GM19099 (cell line): ENCODE results near the gene SNX2.

Experiments used
- POLR2A ChIP-seq: IDR thresholded peaks from 3 replicates; pipeline ENCODE4 v1.6.1; 2011; ENCODE audit warnings: low read depth; ENCODE audit not compliant: insufficient read length; ENCODE audit errors: extremely low read depth

Gene SNX2, protein sequence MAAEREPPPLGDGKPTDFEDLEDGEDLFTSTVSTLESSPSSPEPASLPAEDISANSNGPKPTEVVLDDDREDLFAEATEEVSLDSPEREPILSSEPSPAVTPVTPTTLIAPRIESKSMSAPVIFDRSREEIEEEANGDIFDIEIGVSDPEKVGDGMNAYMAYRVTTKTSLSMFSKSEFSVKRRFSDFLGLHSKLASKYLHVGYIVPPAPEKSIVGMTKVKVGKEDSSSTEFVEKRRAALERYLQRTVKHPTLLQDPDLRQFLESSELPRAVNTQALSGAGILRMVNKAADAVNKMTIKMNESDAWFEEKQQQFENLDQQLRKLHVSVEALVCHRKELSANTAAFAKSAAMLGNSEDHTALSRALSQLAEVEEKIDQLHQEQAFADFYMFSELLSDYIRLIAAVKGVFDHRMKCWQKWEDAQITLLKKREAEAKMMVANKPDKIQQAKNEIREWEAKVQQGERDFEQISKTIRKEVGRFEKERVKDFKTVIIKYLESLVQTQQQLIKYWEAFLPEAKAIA

DNA sequence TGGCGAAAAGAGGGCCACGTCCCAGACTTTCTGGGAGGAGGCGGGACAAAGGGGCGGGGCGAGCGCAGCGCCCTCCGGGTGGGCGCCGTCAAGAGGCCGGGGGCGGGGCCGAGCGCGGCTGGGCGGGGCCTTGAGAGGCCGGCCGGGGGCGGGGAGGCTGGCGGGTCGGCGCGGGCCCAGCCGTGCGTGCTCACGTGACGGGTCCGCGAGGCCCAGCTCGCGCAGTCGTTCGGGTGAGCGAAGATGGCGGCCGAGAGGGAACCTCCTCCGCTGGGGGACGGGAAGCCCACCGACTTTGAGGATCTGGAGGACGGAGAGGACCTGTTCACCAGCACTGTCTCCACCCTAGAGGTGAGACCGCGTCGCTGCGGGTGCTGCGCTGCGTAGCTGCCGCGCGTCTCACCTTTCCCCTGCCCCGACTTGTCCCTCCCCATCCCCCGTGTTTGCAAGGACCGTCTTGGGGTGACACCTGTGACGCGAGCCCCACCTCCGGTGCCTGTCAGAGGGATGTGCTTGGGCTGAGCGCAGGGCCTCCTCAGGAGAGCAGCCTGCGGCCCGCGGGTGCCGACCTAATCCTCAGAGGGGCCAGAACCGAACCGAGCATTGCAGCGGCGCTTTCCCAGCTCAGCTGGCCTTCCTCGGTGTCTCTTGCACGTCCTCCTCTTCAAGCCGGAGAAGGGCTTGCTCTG, at the start of gene SNX2:
SNX2 (plus strand) TSS at position 220 of the 689 bp plus-strand sequence; CDS start at position 244, 24 bp downstream.
- TF ChIP-seq POLR2A: peak; percentile 84

DNA sequence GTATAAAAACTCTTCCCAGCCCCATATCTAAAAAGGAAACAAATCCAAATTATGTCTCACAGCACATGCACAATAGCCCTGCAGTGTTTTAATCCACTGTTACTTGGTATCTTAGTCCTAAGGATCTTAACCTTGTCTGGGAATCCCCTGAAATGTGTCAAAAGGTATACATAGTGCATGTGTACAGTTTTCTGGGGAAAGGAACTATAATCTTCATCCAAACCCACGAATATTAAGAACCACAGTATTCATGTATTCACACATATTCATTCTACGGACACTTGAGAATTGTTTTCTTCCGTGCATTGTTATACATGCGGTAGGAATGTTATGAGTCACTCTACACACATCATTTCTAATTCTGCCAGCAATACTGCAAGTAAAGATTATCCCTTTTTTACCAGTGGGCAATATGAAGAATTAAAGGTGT, 47.8 kb upstream of the SNX2 start:
- TF ChIP-seq POLR2A: no peak

DNA sequence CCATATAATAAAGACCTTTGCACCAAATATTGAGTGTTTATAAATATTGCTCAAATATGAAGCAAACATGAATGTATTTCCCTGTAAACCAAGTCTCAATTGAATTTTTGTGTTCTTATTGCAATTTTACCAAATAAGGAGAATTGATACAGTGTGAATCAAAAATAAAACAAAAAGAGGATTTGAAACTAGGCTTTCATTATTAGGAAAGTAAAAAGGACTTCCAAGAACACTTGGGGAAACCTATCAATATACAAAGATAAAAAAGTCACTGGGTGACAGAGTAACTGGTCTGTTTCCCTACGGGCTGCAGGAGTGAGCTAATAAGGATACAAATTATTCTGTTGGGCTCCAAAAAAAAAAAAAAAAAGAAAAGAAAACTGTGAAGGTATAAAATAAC, 44.8 kb upstream of the SNX2 start:
- TF ChIP-seq POLR2A: no peak

DNA sequence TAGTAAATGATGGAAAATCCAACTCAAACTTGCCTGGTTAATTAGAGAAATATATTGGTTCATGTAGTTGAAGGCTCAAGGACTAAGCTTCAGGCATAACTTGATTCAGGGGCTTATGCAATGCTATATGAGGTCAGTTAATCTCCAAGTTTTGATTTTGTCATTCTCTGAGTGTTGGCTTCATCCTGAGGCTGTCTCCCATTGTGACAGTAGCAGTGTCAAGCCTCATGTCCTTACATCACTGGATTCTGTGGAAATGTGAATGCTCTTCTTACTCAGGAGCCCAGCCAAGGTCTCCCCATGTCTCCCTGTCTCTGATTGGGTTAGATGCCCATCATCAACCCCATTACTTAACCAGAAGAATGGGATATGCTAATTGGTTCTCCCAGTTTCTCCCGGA, 44.4 kb upstream of the SNX2 start:
- no peak for TF ChIP-seq POLR2A

DNA sequence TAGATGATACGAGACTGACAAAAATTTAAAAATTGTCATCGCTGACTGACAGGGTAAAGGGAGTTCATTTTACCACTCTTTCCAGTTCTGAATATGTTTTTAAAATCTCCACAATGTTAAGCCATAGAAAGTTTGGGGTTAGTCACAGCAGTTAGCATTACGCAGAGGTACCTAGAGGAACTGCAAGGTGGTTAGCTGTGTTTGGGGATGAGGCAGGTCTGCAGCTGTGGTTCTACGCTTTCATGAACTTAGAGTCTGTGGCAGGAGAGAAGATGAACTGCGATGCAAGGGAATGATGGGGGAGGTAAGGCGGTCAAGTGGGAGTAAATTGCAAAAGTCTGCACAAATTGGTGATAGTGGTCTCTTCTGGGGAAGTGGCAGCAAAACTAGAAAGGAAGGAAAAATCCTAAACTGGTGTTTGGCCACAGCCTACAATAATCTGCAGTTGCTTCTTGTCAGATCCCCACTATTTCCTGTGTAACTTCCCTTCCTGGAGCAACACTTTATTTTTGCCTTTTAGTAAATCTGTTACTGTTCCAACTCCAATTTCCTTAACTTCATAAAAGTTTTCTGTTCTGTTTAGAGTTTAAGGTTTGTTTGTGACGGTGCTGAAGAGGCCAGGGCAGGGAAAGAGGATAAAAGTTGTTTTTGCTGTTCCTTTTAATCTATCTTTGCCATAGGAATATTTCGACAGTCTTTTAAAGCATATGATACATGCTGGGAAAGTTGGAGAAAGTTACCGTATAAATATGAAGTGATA, 38.6 kb upstream of the SNX2 start:
- no peak for TF ChIP-seq POLR2A

DNA sequence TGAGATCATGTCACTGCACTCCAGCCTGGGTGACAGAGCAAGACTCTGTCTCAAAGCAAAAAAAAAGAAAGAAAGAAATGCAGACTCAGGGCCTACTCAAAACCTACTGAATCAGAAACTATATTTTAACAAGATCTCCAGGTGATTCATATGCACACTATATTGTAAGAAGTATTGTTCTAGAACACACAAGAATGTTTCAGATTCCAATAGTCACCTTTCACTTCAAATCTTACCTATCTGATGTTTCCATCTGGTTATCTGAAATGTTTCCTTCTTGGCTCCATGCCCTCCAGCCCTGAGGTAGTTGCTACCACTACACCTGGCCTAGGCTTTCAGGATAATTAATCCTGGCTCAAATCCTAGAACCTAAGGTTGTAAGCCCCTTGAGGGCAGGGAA, 36.8 kb upstream of the SNX2 start:
- TF ChIP-seq POLR2A: no peak

DNA sequence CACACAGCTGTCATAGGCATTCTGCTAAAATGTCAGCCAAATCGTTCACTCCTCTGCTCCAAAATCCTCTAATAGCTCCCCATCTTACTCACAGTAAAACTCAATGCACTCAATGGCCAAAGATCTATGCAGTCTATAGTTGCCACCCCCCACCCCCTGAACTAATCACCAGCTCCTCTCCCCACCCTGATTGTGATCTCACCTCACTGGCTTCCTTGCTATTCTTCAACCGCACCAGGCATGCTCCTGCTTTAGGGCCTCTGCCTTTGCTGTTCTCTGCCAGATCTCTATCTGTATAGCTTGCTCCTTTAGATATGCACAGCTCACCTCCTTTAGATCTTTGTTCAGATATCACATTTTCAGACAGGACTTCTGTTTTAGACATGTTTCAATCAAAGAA, 33.2 kb upstream of the SNX2 start:
- TF ChIP-seq POLR2A: no peak

DNA sequence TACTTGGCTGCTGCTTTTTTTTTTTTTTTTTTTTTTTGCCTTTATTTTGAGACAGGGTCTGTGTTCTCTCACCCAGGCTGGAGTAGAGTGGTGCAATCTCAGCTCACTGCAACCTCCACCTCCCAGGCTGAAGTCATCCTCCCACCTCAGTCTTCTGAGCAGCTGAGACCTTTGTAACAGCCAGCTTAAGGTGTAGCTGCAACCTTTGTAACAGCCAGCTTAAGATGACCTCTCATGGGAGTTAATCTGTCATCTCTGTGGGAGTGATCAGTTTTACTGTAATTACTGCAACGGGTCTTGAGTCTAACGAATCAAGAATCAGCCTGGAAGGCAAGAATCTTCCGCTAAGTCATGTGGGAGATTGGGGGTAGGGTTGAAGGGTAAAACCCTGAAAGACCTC, 31.6 kb upstream of the SNX2 start:
- no peak for TF ChIP-seq POLR2A

DNA sequence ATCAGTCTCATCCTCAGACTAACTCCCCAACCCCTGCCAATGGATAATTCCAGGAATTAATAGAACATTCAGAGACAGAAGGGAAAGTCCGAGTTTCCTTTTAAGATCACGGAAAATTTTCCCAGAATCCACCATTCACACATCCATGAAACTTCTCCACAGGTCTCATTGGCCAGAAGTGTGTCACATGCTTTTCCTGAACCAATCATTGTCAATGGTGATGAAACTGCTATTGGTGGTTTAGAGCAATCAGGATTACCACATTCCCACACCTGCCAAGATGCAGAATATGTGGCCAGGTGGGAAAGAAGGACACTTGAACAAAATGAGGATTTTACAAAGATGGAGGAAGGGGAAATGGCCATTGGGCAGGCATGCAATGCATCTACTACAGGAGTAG, 29.3 kb upstream of the SNX2 start:
- no peak for TF ChIP-seq POLR2A

DNA sequence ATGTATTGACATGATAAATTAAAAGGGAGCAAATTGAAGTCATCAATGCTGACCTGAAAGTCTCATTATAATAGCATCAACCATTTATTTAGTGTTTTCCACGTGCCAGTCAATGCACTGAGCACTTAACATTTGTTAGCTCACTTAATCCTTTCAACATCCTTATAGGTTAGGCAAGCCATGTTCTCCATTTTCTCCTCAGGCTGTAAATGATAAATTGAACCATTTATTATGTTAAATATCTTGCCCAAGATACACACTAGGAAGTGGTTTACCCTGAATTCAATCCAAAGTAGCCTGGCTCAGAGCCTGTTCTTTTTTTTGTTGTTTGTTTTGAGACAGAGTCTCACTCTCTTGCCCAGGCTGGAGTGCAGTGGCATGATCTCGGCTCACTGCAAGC, 25.0 kb upstream of the SNX2 start:
- no peak for TF ChIP-seq POLR2A

DNA sequence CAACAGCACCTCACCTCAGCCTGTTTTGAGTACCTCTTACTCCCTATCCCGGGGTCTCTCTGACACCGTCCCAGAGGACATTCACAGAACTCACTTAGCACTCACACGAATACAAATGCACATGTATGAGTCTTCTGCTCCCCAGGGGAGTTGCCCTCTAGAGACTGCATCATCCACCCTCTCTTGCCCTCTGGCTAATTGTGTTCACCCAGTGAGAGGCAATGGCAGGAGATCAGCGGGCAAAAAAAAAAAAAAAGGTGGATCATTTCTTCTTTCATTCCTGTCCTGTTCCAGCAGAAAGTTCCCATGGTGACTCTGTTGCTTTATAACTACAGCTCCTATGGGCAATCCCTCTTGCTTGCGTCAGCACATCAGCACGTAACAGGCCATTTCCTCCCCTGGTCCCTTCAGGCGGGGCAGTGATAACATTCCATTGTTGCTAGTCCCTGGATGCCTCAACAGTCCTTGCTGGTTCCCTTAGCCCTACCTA, 23.5 kb upstream of the SNX2 start:
- no peak for TF ChIP-seq POLR2A

DNA sequence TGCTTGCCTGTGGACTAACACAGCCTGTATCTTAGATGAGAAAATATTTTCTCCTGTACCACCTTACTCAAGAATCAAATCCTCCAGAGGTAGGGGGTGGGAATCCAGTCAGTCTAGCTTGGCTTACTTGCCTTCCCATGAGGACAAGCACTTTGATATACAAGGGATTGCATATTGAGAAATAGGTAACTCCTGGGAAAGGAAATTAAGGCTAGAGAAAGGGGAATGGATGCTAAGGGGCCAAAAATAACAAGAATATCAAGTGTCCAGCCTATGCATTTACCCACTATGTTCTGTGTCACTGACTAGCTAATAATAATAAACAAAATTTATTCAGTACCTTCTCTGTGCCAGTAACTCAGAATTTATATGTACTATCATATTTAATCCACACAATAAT, 21.4 kb upstream of the SNX2 start:
- no peak for TF ChIP-seq POLR2A

DNA sequence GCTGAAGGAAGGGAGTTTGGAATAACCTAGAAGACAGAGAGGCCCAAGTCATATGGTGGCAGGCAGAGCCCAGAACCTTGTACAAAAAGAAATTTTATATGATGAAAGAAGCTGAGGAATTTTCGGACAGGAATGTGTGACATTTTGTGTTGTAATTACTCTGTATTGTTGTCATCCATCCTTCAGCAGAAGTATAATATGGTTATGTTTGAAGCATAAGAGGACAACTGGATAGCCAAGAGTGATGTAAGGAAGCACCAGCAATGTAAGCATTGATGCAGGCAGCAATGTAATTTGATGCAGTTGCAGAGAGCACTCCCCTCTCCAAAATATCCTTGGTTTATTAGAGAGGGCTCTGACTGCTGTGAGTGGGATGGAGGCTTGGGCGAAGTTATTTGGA, 19.1 kb upstream of the SNX2 start:
- TF ChIP-seq POLR2A: no peak

DNA sequence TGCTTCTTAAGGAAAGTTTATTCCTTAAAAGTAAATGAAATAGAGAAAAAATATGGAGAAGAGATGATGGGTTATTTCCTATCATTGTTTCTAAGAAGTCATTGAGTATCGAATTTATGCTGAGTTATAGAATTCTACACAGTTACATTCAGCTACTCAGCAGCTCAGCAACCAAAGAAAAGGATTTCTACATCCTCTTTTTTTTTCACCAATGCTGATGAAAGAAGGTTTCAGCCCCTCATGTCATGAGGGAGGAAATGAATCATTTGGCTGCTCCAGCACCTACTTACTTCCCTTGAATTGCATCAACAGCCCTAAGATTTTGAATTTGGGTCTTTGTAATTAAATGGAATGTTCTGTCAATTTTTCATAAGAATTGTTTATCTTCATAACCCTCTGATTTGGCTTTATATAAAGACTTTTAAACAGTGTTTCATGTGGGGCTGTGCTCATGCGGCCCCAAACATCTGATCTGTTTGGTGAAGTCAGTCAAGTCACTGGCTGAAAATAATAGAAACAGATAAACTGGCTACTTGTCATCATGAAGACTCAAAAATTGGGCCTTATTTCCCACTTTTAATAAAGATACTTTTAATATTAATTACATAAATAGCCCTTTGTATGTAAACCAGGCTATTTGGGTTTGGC, 18.5 kb upstream of the SNX2 start:
- no peak for TF ChIP-seq POLR2A

DNA sequence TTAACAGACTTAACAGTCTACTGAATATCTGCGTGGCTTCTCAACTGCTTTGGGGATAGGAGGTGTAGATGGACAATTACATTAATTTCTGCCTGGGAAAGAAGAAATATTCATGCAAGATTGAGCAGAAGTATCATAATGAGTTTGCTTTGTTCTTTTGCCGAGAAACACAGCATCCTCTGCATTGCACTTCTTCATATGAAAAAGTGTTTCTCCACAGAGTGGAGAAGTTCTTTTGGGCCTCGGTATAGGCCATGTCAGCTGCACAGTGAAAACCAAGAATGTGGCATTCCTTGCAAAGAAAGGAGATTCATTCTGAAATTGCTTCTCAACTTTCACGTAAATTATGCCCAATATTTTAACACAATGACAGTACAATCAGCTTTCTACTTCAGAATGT, 17.6 kb upstream of the SNX2 start:
- no peak for TF ChIP-seq POLR2A

DNA sequence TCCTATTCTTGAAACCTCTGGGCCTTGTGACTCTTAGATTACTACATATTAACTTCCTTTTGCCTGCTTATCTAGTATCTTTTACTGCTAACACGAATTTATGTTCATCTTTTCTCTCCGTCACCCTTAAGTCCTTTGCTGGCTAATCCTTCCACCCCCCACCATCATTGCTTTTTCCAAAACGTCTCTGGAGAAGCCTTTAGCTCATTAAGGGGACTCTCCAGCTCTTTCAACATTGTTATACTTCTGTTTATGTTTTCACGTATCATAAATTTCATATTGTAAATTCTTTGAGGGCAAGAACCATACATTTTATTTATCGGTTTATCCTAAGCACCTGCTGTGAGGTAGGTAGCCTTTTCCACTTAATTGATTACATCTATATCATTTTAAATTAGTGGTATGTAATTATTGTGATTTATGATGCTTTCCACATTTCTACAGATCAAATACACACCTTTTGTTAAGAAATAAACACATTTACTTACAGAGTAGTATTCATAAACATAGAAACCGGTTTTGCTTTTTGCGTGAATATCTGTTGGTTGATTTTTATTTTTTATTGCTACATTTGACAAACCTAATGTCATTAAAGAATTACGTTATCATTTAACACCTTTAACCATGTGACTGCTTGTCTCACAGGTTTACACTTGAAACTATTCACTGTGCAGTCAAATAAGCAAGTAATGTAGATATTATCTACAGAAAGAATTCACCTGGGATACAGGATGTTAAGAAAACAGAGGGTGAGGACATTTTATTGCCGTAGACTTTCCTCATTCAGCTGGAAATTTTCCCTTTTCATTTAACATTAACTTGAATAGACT, 15.4 kb upstream of the SNX2 start:
- TF ChIP-seq POLR2A: no peak
